Measurements from ENCODE around the gene P2RX5.
"Not testable (repeated sequence)": the region's sequence is repeated elsewhere in the genome, so short reads cannot be mapped to it uniquely, and the experiment has no call there.

The P2RX5 gene

DNA sequence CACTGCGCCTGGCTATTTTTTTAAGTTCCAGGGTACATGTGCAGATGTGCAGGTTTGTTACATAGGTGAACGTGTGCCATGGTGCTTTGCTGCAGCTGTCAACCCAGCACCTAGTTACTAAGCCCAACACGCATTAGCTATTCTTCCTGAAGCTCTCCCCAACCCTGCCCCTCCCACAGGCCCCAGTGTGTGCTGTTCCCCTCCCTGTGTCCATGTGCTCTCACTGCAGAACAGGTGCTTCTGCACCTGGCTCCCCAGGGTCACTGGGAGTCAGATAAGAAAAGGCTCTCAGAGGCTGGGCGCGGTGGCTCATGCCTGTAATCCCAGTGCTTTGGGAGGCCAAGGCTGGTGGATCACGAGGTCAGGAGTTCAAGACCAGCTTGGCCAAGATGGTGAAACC is 33.9 kb upstream of the P2RX5 start:
- WGBS (ENCODE audit: insufficient coverage, insufficient read length), result no CpG with 5 or more reads among the region's 6 CpGs
- Histone ChIP-seq H3K36me3 (ENCODE audit: control insufficient read depth, insufficient read depth, low read length) (peaks cover 7% of the 10 kb centered on the region; the same call in 1 of the 2 replicates), H3K27ac (ENCODE audit: low read length) (no peak overlapping the region), H3K9me3 (ENCODE audit: control insufficient read depth, insufficient read depth, low read length) (no peaks in the 10 kb centered on the region), H3K27me3 (ENCODE audit: control insufficient read depth, insufficient read depth, low read length) (no peaks in the 10 kb centered on the region), H3K4me1 (ENCODE audit: control insufficient read depth, insufficient read depth, low read length) (peaks cover 4% of the 10 kb centered on the region; the same call in 1 of the 2 replicates), H3K4me3 (ENCODE audit: low read length) (no peak overlapping the region)
- no peak for DNase-seq (ENCODE audit: low read depth, low spot score)

DNA sequence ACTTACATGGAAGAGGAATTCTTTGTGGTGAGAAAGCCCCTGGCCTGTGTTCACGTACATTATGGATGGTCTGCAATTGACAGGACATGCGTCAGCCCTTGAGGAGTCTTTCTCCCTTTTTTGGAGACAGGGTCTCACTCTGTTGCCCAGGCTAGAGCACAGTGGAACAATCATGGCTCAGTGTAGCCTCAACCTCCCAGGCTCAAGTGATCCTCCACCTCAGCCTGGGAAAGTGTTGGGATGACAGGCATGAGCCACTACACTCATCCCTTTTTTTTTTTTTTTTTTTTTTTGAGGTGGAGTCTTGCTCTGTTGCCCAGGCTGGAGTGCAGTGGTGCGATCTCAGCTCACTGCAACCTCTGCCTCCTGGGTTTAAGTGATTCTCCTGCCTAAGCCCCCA is 32.1 kb upstream of the P2RX5 start:
- WGBS (ENCODE audit: insufficient coverage, insufficient read length), result no CpG with 5 or more reads among the region's 3 CpGs
- not testable (repeated sequence) for H3K27me3 ChIP-seq (ENCODE audit: control insufficient read depth, insufficient read depth, low read length); H3K4me1 ChIP-seq (ENCODE audit: control insufficient read depth, insufficient read depth, low read length); H3K27ac ChIP-seq (ENCODE audit: low read length); H3K36me3 ChIP-seq (ENCODE audit: control insufficient read depth, insufficient read depth, low read length); DNase-seq (ENCODE audit: low read depth, low spot score); H3K9me3 ChIP-seq (ENCODE audit: control insufficient read depth, insufficient read depth, low read length); H3K4me3 ChIP-seq (ENCODE audit: low read length)

DNA sequence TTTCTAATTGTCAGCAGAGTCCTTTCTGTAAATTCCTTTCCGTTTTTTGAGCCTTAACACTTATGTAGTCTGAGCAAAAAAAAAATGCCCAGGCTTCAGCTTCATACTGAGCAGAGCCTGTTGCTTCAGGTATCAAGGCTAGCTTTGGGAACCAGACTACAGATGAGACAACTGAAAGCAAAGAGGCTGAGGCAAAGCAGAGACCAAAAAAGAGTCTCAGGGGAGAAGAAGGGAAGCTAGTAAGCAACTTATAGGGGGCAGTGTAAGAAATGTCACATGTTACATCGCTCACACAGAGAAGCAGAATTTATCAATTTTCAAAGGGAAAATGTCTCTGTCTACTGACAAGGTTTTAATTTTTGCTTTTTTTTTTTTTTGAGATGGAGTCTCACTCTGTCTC is 31.1 kb upstream of the P2RX5 start:
- Histone ChIP-seq H3K27me3 (ENCODE audit: control insufficient read depth, insufficient read depth, low read length) (no peaks in the 10 kb centered on the region), H3K4me3 (ENCODE audit: low read length) (no peak overlapping the region), H3K27ac (ENCODE audit: low read length) (no peak overlapping the region), H3K9me3 (ENCODE audit: control insufficient read depth, insufficient read depth, low read length) (no peaks in the 10 kb centered on the region), H3K4me1 (ENCODE audit: control insufficient read depth, insufficient read depth, low read length) (peaks cover 4% of the 10 kb centered on the region; the same call in 1 of the 2 replicates), H3K36me3 (ENCODE audit: control insufficient read depth, insufficient read depth, low read length) (peaks cover 7% of the 10 kb centered on the region; the same call in 1 of the 2 replicates)
- no peak for DNase-seq (ENCODE audit: low read depth, low spot score)
- WGBS (ENCODE audit: insufficient coverage, insufficient read length), result no CpG with 5 or more reads among the region's 2 CpGs

DNA sequence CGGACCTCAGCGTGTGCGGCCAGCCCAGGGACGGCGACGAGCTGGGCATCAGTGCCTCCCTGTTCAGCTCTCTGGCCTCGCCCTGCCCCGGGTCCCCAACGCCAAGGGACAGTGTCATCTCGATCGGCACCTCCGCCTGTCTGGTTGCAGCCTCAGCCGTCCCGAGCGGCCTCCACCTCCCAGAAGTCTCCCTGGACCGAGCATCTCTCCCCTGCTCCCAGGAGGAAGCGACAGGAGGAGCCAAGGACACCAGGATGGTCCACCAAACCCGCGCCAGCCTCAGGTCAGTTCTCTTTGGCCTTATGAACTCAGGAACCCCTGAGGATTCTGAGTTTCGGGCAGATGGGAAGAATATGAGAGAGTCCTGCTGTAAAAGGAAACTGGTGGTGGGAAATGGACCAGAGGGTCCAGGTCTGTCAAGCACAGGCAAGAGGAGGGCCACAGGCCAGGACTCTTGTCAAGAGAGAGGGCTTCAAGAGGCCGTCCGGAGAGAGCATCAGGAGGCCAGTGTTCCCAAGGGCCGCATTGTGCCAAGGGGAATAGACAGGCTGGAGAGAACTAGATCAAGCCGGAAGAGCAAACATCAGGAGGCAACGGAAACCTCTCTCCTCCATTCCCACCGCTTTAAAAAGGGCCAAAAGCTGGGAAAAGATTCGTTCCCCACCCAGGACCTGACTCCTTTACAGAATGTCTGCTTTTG is 28.6 kb upstream of the P2RX5 start:
- Histone ChIP-seq H3K9me3 (ENCODE audit: control insufficient read depth, insufficient read depth, low read length) (no peaks in the 10 kb centered on the region), H3K27ac (ENCODE audit: low read length) (no peak overlapping the region), H3K27me3 (ENCODE audit: control insufficient read depth, insufficient read depth, low read length) (no peaks in the 10 kb centered on the region), H3K36me3 (ENCODE audit: control insufficient read depth, insufficient read depth, low read length) (peaks cover 7% of the 10 kb centered on the region; the same call in 1 of the 2 replicates), H3K4me3 (ENCODE audit: low read length) (peak overlapping the region; percentile 61), H3K4me1 (ENCODE audit: control insufficient read depth, insufficient read depth, low read length) (no peaks in the 10 kb centered on the region)
- no peak for DNase-seq (ENCODE audit: low read depth, low spot score)
- no CpG with 5 or more reads among the region's 27 CpGs for WGBS (ENCODE audit: insufficient coverage, insufficient read length)

DNA sequence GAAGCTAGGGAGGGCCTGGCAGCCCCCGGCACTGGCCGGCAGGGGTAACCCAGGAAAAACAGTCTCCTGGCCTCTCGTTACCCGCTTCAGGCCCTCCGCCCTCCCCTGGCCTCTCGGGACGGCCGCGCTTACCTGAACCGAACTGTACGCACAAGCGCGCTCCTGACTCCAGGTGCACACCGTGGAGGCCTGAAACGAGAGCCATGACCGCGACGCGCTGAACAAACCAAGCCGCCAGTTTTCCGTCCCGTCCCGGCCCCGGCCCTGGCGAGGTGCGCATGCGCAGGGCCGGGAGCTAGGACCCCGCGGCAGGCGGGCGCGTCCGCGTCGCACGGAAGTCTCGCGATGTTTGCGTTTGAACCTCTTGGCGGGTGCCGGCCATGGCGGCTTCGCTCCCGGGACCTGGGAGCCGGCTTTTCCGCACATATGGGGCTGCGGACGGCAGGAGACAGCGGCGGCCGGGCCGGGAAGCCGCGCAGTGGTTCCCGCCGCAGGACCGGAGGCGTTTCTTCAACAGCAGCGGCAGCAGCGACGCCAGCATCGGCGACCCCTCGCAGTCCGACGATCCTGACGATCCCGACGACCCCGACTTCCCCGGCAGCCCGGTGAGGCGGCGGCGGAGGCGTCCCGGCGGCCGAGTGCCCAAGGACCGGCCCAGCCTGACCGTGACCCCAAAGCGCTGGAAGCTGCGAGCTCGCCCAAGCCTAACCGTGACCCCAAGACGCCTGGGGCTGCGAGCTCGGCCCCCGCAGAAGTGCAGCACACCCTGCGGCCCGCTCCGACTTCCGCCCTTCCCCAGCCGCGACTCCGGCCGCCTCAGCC is 27.8 kb upstream of the P2RX5 start, which contains the start of gene HASPIN:
Gene HASPIN, plus strand, starts transcription at position 348 of the 822 bp plus-strand sequence. Its CDS starts 33 bp downstream, at position 381.
- H3K4me1 ChIP-seq (ENCODE audit: control insufficient read depth, insufficient read depth, low read length), result no peaks in the 10 kb centered on the region
- no peaks in the 10 kb centered on the region for H3K9me3 ChIP-seq (ENCODE audit: control insufficient read depth, insufficient read depth, low read length)
- peak within 1 kb of the TSS; percentile 61 for H3K4me3 ChIP-seq (ENCODE audit: low read length)
- WGBS (ENCODE audit: insufficient coverage, insufficient read length), result no CpG with 5 or more reads among the region's 98 CpGs
- DNase-seq (ENCODE audit: low read depth, low spot score), result peak; percentile 81
- peaks cover 7% of the 10 kb centered on the region; the same call in 1 of the 2 replicates for H3K36me3 ChIP-seq (ENCODE audit: control insufficient read depth, insufficient read depth, low read length)
- H3K27me3 ChIP-seq (ENCODE audit: control insufficient read depth, insufficient read depth, low read length), result no peaks in the 10 kb centered on the region
- no peak within 1 kb of the TSS for H3K27ac ChIP-seq (ENCODE audit: low read length)

DNA sequence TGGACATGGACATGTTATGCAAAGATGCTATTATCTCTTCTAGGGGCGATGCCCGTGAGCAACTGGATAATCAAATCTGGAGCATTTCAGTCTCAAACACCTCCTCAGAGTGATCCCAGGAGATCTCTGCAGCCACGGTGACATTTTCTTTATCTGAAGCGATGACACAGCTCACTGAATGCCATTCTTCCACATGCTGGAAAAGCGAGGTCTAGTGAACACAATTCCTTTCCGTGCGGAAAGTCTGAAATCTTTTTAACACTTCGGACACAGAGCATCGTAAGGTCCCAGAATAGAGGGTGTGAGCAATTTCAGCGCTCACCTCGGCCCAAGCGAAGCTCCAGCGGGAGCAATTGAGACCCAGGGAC is 27.2 kb upstream of the P2RX5 start:
- no peaks in the 10 kb centered on the region for H3K9me3 ChIP-seq (ENCODE audit: control insufficient read depth, insufficient read depth, low read length)
- peak overlapping the region; percentile 61 for H3K4me3 ChIP-seq (ENCODE audit: low read length)
- H3K27me3 ChIP-seq (ENCODE audit: control insufficient read depth, insufficient read depth, low read length), result no peaks in the 10 kb centered on the region
- no peak for DNase-seq (ENCODE audit: low read depth, low spot score)
- WGBS (ENCODE audit: insufficient coverage, insufficient read length), result no CpG with 5 or more reads among the region's 13 CpGs
- no peak overlapping the region for H3K27ac ChIP-seq (ENCODE audit: low read length)
- peaks cover 7% of the 10 kb centered on the region; the same call in 1 of the 2 replicates for H3K36me3 ChIP-seq (ENCODE audit: control insufficient read depth, insufficient read depth, low read length)
- H3K4me1 ChIP-seq (ENCODE audit: control insufficient read depth, insufficient read depth, low read length), result no peaks in the 10 kb centered on the region

DNA sequence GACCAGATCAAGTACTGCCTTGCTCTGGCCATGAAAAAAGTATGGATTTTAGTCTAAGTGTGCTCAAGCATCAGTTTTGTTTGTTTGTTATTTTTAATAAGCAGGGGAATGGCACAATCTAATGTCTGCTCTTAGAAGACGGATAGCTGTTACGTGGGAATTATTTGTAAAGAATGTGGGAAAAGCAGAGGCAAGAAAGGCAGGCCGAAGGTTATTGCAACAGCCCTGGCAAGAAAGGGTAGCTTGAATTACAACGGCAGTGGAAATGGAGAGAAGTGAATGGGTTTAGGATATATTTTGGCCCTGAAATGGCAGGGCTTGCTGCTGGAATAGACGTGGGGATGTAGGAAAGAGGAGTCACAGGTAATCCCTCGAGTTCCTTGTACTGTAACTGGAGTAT is 26.8 kb upstream of the P2RX5 start:
- no peak for DNase-seq (ENCODE audit: low read depth, low spot score)
- no peaks in the 10 kb centered on the region for H3K9me3 ChIP-seq (ENCODE audit: control insufficient read depth, insufficient read depth, low read length)
- H3K27ac ChIP-seq (ENCODE audit: low read length), result no peak overlapping the region
- no peaks in the 10 kb centered on the region for H3K4me1 ChIP-seq (ENCODE audit: control insufficient read depth, insufficient read depth, low read length)
- peak overlapping the region; percentile 61; the same call in 1 of the 2 replicates for H3K4me3 ChIP-seq (ENCODE audit: low read length)
- H3K27me3 ChIP-seq (ENCODE audit: control insufficient read depth, insufficient read depth, low read length), result no peaks in the 10 kb centered on the region
- peaks cover 7% of the 10 kb centered on the region; the same call in 1 of the 2 replicates for H3K36me3 ChIP-seq (ENCODE audit: control insufficient read depth, insufficient read depth, low read length)
- WGBS (ENCODE audit: insufficient coverage, insufficient read length), result no CpG with 5 or more reads among the region's 6 CpGs

DNA sequence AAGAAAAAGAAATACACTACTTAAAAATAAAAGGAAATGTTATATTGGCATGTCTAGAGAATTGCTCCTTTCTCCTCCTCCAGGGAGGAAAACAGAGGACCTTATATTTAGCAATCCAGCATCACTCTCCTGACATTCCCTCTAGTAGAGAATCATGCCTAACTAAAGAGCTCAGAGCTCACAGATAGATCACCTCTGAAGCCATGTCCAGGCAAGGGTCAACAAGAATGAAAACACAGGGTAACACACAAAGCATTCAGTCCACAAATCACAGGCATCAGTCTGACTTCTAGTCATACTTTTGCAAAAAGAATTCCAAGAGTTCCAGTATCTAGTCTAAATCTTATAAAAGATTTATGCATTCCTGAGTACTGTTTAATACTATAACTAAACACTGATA is 23.3 kb upstream of the P2RX5 start:
- Histone ChIP-seq H3K4me3 (ENCODE audit: low read length) (no peak overlapping the region), H3K27ac (ENCODE audit: low read length) (no peak overlapping the region), H3K36me3 (ENCODE audit: control insufficient read depth, insufficient read depth, low read length) (no peaks in the 10 kb centered on the region; the same call in 1 of the 2 replicates), H3K4me1 (ENCODE audit: control insufficient read depth, insufficient read depth, low read length) (no peaks in the 10 kb centered on the region), H3K9me3 (ENCODE audit: control insufficient read depth, insufficient read depth, low read length) (no peaks in the 10 kb centered on the region), H3K27me3 (ENCODE audit: control insufficient read depth, insufficient read depth, low read length) (no peaks in the 10 kb centered on the region)
- DNase-seq (ENCODE audit: low read depth, low spot score), result no peak

DNA sequence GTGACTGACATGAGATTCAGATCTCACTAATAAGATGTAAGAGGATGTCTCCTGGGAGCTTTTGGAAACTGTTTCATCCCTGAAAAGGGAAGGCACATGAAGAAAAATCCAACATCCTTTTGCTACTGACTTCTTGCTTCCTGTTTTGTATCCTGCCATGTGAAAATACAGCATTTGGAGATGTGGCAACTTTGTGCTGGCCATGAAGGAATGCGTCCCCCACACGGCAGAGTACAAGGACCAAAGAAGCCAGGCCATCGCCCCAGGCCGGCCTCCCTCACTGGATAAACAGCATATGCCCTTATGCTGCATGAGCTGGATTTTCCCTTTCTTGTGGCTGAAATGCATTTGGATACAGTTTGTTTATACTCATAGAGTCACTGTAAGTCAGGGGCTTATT is 22.2 kb upstream of the P2RX5 start:
- WGBS (ENCODE audit: insufficient coverage, insufficient read length), result no CpG with 5 or more reads among the region's 4 CpGs
- no peak overlapping the region for H3K27ac ChIP-seq (ENCODE audit: low read length)
- no peak overlapping the region for H3K4me3 ChIP-seq (ENCODE audit: low read length)
- H3K36me3 ChIP-seq (ENCODE audit: control insufficient read depth, insufficient read depth, low read length), result no peaks in the 10 kb centered on the region; the same call in 1 of the 2 replicates
- no peaks in the 10 kb centered on the region for H3K9me3 ChIP-seq (ENCODE audit: control insufficient read depth, insufficient read depth, low read length)
- no peaks in the 10 kb centered on the region for H3K4me1 ChIP-seq (ENCODE audit: control insufficient read depth, insufficient read depth, low read length)
- no peaks in the 10 kb centered on the region for H3K27me3 ChIP-seq (ENCODE audit: control insufficient read depth, insufficient read depth, low read length)
- DNase-seq (ENCODE audit: low read depth, low spot score), result no peak

DNA sequence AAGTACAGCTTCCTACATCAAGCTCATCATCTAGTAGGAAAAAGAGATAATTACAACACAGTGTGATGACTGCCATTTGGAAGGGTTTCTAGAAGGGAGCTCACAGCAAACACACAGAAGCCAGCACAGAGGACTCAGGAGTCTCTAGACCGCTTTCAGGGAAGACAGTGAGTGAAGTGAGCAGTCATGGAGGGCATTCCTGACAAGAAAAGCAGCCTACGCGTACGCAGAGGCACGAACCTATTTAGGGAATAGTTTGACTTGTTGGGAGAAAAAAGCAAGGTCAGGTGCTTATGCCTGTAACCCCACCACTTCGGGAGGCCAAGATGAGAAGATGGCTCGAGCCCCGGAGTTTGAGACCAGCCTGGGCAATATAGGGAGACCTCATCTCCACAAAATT is 19.3 kb upstream of the P2RX5 start:
- no peaks in the 10 kb centered on the region for H3K27me3 ChIP-seq (ENCODE audit: control insufficient read depth, insufficient read depth, low read length)
- no peaks in the 10 kb centered on the region for H3K9me3 ChIP-seq (ENCODE audit: control insufficient read depth, insufficient read depth, low read length)
- no peak overlapping the region for H3K4me3 ChIP-seq (ENCODE audit: low read length)
- no peak overlapping the region for H3K27ac ChIP-seq (ENCODE audit: low read length)
- no CpG with 5 or more reads among the region's 8 CpGs for WGBS (ENCODE audit: insufficient coverage, insufficient read length)
- no peaks in the 10 kb centered on the region; the same call in 1 of the 2 replicates for H3K36me3 ChIP-seq (ENCODE audit: control insufficient read depth, insufficient read depth, low read length)
- H3K4me1 ChIP-seq (ENCODE audit: control insufficient read depth, insufficient read depth, low read length), result no peaks in the 10 kb centered on the region
- DNase-seq (ENCODE audit: low read depth, low spot score), result no peak
